GM15510 (cell line): ENCODE data around the gene CD207.

ENCODE experiments used
- POLR2A ChIP-seq: IDR thresholded peaks from 3 replicates; pipeline ENCODE4 v1.6.1; 2011; ENCODE audit warnings: borderline replicate concordance; ENCODE audit not compliant: insufficient read length; ENCODE audit errors: extremely low read depth

Gene CD207

DNA sequence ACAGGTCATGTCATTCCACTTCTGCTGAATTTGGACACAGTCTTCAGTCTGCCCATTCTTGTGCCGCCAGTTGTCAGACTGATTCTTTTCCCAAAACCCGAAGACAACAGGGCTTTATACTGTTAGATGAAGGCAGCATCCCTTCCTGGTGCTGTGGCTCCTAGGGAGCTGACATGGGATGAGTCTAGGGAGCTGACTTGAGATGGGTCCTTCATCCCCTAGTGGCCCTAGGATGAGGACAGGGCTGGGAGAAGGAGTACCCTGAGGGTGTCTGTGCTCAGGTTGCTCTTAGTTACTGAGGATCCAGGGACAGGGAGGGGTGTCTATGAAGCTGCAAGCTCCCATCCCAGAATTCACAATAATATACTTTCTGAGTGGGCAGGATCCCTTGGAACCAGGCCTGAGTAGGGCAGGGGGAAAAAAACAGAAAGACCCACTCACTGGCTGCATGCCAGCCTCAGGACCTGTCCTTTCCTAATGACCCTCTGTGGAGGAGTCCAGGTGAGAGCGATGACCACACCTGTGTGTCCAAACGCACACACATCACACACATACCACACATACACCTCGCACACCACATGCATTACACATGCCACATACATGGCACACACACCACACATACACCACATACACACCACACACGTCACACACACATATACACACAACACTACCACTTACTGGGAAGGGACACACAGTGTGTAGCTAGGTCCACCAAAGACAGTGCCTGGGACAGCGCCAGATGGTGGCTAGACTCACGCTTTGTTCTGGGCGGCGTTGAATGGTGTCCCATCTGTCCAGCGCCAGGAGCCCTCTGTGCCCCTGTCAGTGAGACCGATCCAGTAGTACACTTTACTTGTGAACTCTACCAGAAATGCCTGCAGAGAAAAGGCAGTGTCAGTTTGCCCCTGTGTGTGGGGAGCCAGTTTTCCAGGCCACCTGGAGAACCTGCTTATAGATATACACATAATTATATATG is 26.3 kb downstream of the CD207 start:
- TF ChIP-seq POLR2A = no peak

DNA sequence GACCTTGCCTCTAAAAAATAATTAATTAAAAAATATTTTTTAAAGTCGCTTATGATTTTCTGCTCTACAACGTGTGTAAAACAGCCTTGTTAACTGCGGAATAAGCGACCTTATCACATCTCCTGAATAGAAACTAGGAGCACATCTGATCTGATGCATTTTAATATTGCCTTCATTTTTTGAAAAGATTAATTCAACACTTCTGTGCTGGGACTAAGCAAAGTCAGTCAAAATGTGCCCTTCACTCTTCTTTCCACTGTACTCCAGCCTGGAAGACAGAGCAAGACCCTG is 27.8 kb downstream of the CD207 start:
- TF ChIP-seq POLR2A = no peak

DNA sequence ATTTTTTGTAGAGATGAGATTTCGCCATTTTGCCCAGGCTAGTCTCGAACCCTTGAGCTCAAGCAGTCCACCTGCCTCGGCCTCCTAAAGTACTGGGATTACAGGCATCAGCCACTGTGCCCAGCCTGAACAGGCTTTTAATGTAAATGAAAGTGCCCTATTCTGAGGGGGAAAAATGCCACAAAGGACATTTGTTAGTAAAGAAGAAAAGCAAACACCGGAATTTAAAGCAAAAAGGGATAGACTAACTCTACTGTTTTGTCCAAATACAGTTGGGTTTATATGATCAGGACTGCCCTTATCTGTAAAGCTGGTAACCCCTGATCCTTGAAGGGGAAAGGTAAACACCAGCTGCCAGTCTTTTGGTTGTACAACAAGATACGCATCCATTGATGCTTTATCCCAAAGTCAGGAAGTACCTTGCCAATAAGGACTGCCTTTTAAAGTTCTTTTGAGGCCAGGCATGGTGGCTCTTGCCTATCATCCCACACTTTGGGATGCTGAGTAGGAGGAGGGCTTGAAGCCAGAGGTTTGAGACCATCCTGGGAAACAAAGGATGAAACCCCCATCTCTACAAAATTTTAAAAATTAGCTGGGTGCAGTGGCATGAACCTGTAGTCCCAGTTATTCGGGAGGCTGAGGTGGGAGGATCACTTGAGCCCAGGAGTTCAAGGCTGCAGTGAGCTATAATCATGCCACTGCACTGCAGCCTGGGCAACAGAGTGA is 28.4 kb downstream of the CD207 start:
- no peak for TF ChIP-seq POLR2A

DNA sequence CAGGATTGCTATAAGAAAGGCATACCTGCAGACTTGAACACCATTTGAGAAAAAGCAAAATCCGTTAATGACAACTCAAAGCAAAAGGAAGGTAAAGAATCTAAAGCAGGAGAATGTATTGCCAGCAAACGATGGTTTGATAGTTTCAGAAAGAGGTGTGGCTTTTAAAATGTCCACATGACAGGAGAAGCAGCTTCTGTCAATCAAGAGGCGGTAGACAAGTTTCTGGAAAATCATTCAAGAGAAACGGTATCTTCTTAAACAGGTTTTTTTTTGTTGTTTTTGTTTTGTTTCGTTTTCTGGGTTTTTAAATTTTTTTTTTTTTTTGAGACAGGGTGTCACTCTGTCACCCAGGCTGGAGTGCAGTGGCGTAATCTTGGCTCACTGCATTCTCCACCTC is 29.0 kb downstream of the CD207 start:
- no peak for TF ChIP-seq POLR2A

DNA sequence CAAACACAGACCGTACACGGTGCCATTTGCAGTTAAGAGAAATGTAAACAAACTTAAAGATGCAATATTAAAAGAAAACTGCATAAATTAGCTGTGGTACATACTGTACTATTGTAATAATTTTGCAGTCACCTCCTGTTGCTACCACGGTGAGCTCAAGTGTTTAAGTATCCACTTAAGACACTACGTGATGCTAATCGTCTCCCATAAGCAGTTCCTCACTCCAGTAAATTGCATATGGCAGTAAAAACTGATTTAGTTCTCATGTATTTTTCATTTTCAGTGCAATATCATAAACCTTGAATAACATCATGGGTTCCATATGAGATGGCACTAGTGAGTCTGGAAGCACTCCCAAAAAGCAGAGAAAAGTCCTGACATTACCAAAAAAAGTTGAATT is 29.6 kb downstream of the CD207 start:
- no peak for TF ChIP-seq POLR2A

DNA sequence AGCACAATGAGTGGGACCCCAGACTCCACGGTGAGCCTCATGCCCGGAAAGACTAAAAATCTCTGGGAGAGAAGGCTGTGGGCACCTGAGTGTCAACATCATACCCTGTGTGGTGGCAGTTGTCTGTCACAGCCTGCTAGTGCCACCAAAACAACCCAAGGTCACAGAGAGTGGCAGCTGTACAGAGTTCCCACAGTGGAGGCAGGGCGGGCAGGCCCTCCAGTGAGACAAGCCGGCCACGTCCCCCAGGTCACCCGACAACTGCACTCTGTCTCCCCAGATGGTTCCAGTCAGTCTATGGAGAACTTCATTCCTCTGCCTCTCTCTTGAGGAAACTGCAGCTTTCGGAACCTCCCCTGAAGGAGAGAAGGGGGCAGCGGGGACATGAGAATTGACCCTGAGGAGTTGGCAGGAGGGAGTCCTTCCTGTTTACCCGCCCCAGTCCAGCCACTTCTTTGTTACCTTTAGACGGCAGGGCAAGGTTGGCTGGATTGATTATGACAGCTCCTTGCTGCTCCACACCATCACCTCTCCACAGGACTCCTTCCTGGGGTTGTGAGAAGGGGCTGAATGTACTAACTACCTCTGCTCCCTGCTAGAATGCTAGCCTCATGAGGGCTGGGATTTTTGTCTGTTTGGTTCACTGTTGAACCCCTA is 33.9 kb downstream of the CD207 start:
- no peak for TF ChIP-seq POLR2A

DNA sequence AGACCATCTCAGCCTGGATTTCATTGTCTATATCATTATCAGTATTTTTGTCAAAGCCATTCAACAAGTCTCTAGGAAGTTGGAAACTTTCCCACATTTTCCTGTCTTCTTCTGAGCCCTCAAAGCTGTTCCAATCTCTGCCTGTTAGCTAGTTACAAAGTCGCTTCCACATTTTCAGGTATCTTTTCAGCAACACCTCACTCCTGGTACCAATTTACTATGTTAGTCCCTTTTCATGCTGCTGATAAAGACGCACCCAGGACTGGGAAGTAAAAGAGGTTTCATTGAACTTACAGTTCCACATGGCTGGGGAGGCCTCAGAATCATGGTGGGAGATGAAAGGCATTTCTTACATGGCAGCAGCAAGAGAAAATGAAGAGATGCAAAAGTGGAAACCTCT is 35.9 kb downstream of the CD207 start:
- TF ChIP-seq POLR2A = no peak

DNA sequence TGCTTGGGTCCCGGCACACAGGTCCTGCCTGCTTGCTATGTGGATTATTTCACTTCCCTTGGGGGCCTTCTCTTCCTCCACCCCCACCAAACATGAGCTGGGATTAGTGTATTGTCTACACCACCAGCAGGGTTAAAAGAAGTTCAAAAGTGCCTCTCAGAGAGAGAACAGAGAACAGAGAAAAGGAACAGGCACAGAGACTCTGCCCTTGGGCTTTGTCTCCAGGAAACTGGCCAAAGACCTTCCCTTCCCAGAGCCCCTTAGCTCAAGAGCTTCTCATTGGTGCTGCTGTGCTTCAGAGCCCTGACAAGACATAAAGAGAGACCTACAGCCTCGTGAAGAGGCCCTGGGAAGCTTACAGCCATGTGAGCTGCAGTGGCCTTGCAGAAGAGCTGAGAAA is 38.1 kb downstream of the CD207 start:
- no peak for TF ChIP-seq POLR2A

DNA sequence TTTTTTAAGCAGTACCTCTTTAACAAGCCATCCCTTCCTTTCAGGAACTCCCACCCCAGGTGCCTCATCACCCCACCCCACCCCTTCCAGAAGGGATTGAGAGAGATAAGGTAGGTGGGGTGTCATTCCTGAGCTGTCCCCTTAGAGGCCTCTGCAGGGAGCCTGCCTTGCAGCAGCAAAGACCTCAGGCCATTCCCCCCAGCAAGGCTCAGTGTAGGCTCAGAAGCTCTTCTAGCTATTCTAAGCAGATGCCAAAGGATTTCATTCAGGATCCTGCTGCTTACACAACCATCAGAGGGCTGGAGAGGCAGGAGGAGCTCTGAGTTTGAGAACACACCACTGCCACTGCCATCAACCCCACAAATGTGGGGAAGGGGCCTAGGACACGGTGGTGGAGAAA is 39.4 kb downstream of the CD207 start:
- TF ChIP-seq POLR2A = no peak

DNA sequence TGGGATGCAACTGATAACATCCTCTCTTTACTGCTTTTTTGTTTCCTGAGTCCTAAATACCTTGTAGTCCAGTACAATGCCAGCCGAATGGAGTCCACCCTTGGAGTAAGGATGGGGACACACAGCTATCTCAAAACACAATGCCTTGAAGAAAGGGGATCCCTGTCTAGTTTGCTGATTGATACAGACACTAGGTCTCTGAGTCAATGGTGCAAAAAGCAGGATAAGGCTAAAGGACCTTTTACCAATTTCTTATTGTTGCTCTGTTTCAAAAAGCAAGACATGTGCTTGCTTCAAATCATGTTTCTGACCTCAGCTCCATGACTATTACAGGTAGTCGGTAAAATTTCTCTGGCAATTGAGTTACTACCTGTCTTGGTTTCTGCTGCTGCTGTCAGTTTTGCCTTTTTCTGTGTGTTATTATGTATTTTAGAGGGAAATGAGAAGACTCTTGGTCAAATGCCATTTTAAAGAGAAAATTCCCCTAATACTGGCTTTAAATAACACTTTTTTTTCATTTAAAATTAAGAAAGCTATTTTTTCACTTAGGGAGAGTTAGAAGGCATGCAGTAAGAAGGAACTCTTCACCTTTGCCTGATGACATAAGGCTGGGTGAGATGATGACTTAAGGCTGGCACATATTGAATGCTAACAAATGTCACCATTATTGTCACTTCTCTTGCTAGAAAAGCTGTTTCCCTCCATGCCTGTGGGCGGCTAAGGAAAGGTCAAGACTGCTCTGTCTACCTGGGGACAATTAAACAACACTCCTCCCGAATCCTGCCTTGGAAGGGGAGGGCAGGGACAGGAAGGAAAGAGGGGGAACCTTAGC is 40.2 kb downstream of the CD207 start:
- TF ChIP-seq POLR2A = no peak

DNA sequence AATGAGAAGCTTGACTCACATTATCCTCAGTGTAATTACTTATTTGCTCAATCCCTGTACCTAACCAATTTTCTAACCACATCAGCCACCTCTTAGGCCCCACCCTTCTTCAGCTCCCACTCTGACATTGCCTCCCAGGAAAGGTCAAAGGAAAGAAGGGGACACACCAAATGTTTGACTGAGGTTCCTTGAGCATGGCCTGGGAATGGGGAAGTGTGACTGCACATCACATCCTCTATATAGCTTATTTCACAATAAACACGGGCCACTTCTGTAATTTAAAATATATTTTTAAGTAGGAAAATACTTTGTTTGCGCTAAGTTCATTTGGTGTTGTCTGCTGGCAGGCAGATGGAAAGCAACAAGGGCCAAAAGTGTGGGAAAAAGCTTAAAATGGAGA is 42.2 kb downstream of the CD207 start:
- no peak for TF ChIP-seq POLR2A

DNA sequence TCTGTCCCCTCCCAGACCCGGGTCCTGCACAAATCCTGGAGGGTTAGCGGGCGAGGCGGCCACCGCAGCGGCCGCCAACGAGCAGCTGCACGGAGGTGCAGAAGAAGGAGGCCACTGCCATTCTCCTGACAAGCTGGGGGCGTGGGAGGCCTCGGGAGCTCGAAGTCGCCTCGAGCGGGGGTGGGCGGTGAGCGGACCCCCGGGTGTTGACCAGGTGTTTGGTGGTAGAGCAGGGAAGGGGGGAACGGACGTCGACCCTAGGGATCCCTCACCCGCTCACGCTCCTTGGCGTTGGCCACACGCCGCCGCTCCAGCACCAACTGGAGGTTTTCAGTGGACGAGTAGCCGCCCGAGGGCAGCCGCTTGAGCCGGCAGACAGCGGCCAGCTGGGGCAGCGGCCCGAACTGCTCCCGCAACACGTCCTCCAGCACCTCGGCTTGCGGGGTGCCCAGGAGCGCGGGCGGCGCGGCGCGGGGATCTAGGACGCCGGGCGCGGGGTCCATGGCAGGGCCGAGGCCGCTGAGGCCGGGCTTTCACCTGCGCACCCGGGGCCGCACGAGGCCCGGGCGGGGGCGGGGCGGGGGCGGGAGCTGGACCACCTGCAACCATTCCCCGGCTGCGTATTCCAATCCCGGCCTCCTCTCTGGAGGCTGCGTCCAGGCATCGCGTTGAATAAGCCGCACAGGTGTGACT is 45.3 kb downstream of the CD207 start, which contains the start of gene FIGLA:
Gene FIGLA, minus strand, starts transcription at position 508 of the 693 bp plus-strand sequence. Its CDS starts 5 bp downstream, at position 503.
- TF ChIP-seq POLR2A = no peak

DNA sequence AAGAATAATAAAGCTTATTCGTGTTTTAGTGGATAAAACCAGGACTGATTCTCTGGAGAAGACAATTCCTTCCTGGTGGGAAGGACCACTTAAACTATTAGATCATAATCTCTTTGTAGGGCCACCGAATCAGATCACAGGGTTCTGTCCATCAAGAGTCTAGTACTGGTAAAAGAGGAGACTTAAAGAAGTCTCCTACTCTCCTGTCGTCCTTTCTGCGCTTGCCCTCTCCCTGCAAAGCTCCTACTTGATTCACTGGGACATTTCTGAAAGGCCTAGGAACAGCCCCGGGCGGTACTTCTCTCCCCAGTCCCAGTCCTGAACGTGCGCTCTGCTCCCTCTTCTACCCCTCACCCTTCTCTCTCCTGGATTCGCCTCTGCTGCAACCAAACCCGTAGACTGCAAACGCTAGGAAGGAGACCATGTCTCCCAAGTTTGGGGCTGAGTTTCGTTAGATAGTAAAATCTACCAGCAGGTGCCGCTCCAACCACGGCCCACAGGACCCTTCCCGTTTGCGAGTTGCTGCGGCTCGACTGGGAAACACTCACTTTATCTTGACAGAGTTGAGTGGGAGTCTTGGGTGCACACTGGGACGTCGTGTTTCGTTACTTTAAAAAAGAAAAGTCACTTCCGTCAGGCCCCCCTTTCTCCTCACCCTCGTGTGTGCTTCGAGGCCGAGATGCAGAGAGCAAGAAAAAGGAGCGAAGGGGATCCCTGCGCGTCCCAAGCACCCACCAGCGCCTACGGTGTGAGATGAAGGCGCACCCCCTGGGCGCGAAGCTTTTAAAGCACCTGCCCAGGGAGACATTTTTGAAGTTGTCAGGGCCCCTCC is 46.1 kb downstream of the CD207 start:
- TF ChIP-seq POLR2A = no peak

DNA sequence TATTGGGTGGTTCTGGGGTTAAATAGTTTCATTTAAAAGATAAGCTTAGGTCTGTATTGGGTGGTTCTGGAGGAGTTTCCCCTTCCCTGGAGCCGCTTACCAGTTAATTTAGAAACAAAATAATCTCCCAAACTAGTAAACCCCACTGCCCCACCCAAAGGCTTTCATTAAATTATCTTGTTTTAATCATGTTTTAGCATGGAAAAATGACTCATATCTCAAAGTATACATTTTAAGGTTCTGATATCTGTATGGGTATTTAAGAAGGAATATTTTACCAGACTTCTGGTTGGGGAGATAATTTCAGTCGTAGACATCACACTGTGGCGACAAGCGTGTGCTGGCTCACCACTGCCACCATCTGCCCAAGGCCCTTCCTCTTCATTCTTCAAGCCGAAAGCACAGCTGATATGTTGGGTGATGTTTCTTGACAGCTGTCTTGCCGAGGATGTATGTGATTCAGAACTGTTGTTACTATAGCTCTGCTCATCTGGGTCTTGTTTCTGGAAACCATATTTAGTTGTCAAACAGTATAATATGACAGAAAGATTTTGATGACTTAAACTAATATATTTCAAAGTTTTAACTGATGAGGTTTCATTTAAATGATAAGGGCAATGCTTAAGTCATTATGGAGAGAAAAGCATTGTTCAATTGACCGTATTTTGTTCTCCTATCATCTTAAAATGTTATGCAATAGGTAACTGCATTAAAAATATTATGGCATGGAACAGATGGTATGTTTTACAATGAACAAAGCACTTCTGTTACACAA is 50.3 kb downstream of the CD207 start:
- TF ChIP-seq POLR2A = no peak
